SK-N-SH treated with all-trans-retinoic acid at 6 μM for 48 hours (cell line): ENCODE data around the gene TGFBR2.

Source experiments
- CREB5 ChIP-seq: fragments of 250-450 bp; sonication (Bioruptor Pico); IDR thresholded peaks from 2 replicates; pipeline ENCODE4 v1.5.1; 2020; ENCODE audit warnings: low read depth, mild to moderate bottlenecking, moderate library complexity
- CSDC2 ChIP-seq: fragments of 250-450 bp; sonication (Bioruptor Pico); IDR thresholded peaks from 2 replicates; pipeline ENCODE4 v1.5.0; 2020; ENCODE audit warnings: mild to moderate bottlenecking, moderate library complexity
- PATZ1 ChIP-seq: fragments of 250-450 bp; sonication (Bioruptor Pico); IDR thresholded peaks from 2 replicates; pipeline ENCODE4 v1.8.0; 2020; ENCODE audit warnings: mild to moderate bottlenecking, moderate library complexity, borderline replicate concordance
- ZFP3 ChIP-seq: fragments of 250-450 bp; sonication (Bioruptor Pico); IDR thresholded peaks from 2 replicates; pipeline ENCODE4 v1.5.0; 2020; ENCODE audit warnings: mild to moderate bottlenecking, moderate library complexity

- TF ChIP-seq PATZ1 (CRISPR knock-in tag) (no peak), ZFP3 (CRISPR knock-in tag) (no peak), CSDC2 (no peak), CREB5 (CRISPR knock-in tag) (no peak)
These were observed 127.3 kb downstream of the TGFBR2 start for GRCh38 chr3:30733696-30734095.
